PFSK-1 (cell line): Measurements from ENCODE around the gene S100P.

Experiments used
- POLR2AphosphoS5 ChIP-seq: IDR thresholded peaks from 2 replicates; pipeline ENCODE4 v1.6.1; 2012; ENCODE audit warnings: low read depth, mild to moderate bottlenecking, control low read depth, low read length, moderate library complexity
- REST ChIP-seq, 2 experiments: IDR thresholded peaks; 2 replicates each; pipeline versions ENCODE4 v1.6.1 to v1.8.0; 2011 to 2012; ENCODE audit warnings: low read depth in 2 of 2, low read length in 2 of 2, control low read depth in 1 of 2, inconsistent platforms in 1 of 2, mild to moderate bottlenecking in 1 of 2, moderate library complexity in 1 of 2; ENCODE audit not compliant: insufficient read depth in 1 of 2
- TAF1 ChIP-seq: IDR thresholded peaks from 2 replicates; pipeline ENCODE4 v1.6.1; 2012; ENCODE audit warnings: low read length, control low read depth, borderline replicate concordance; ENCODE audit not compliant: insufficient read depth

GRCh38 chr4:6647582-6648230, 46.0 kb upstream of the S100P start:
- no peak for TF ChIP-seq POLR2AphosphoS5
- no peak for TF ChIP-seq TAF1
- no peak for TF ChIP-seq REST (IDR thresholded peaks at IDR 0.05; ENCODE audit: insufficient read depth in 1 of 2, low read depth in 2 of 2, low read length in 2 of 2)
